HCT116 (cell line): Measurements from ENCODE around the gene GJA9. TPM values are rescaled to one million over a fixed set of nuclear protein-coding genes. Genes with fewer than 3 reads are reported as not detected.

ENCODE experiments used
- ATAC-seq: fragments of 200-7000 bp; cut with Tn5 transposase; 2 replicates; pipeline ENCODE4 v1.9.1; 2020; ENCODE audit warnings: mild to moderate bottlenecking, moderate library complexity
- BruUV-seq: library from RNA; stranded (reverse); fragments of 400-500 nt; replicated peaks from 2 replicates; lab custom pipeline; 2021; lab: Mats Ljungman, UMichigan
- CTCF ChIA-PET: fragments of 300-600 bp; sonication (Branson Sonifier 250); formaldehyde crosslinking; loops from one replicate; lab custom pipeline; 2021; ENCODE audit warnings: antibody characterized with exemption; lab: Charles Lee
- POLR2A ChIA-PET: fragments of 300-600, 350-600 bp; sonication (Branson Sonifier 250); formaldehyde crosslinking; loops from one replicate; lab custom pipeline; 2021; ENCODE audit warnings: antibody characterized with exemption; lab: Charles Lee
- RAD21 ChIA-PET, 2 experiments: fragments of 300-600 bp; sonication (Branson Sonifier 250); formaldehyde crosslinking; loops; one replicate each; lab custom pipeline; 2023; ENCODE audit warnings: low total read pairs in 2 of 2; ENCODE audit not compliant: uncharacterized antibody in 2 of 2, unreplicated experiment in 2 of 2, low non-redundant PET in 1 of 2; lab: Charles Lee
- DNase-seq: peaks from one replicate; pipeline ENCODE4 v3.0.0-alpha.2; 2010; ENCODE audit warnings: low read depth, low spot score
- H2AFZ ChIP-seq: fragments of 200-600 bp; shearing (Covaris generic), sonication (generic); 2 replicates; pipeline ENCODE4 v1.6.1; 2017; ENCODE audit warnings: low read depth, mixed run types, mixed read lengths, antibody characterized with exemption, low read length; ENCODE audit not compliant: poor library complexity, severe bottlenecking
- H3K27ac ChIP-seq: 2 replicates; pipeline ENCODE4 v1.5.1; 2012; ENCODE audit warnings: low read depth, low read length
- H3K27me3 ChIP-seq: fragments of 200-600 bp; sonication (generic); 2 replicates; pipeline ENCODE4 v1.6.1; 2016; ENCODE audit warnings: mixed run types, low read length, mixed read lengths; ENCODE audit not compliant: insufficient read depth
- H3K36me3 ChIP-seq, 2 experiments: fragments of 200-500 bp in 1 of 2; fragments of 200-600 bp in 1 of 2; sonication (Bioruptor generic) in 1 of 2; sonication (generic) in 1 of 2; 2 replicates each; pipeline versions ENCODE4 v1.5.1 to v1.6.1; 2014 to 2016; ENCODE audit warnings: low read length in 2 of 2, inconsistent platforms in 1 of 2, mixed read lengths in 1 of 2, mixed run types in 1 of 2; ENCODE audit not compliant: insufficient read depth in 2 of 2, control insufficient read depth in 1 of 2
- H3K4me1 ChIP-seq, 2 experiments: fragments of 200-600 bp in 1 of 2; sonication (generic) in 1 of 2; 2 replicates each; pipeline versions ENCODE4 v1.5.1 to v1.6.1; 2012 to 2017; ENCODE audit warnings: low read length in 2 of 2, inconsistent platforms in 1 of 2, mild to moderate bottlenecking in 1 of 2, mixed read lengths in 1 of 2, mixed run types in 1 of 2, moderate library complexity in 1 of 2; ENCODE audit not compliant: insufficient read depth in 2 of 2, control insufficient read depth in 1 of 2
- H3K4me2 ChIP-seq: fragments of 200-600 bp; sonication (generic); 2 replicates; pipeline ENCODE4 v1.6.1; 2017; ENCODE audit warnings: mixed run types, low read length, mixed read lengths
- H3K4me3 ChIP-seq, 2 experiments: fragments of 200-600 bp in 1 of 2; sonication (generic) in 1 of 2; replicated peaks in 1 of 2; 2 replicates each; pipeline ENCODE4 v1.5.1; 2011 to 2016; ENCODE audit warnings: low read length in 2 of 2, control low read depth in 1 of 2, low read depth in 1 of 2, mild to moderate bottlenecking in 1 of 2, mixed read lengths in 1 of 2, mixed run types in 1 of 2
- H3K79me2 ChIP-seq: fragments of 200-600 bp; sonication (generic); 2 replicates; pipeline ENCODE4 v1.6.1; 2017; ENCODE audit warnings: mild to moderate bottlenecking, mixed run types, low read length, moderate library complexity, mixed read lengths; ENCODE audit not compliant: insufficient read depth
- H3K9ac ChIP-seq: fragments of 200-600 bp; sonication (generic); 2 replicates; pipeline ENCODE4 v1.6.1; 2016; ENCODE audit warnings: low read length, mixed read lengths
- H3K9me2 ChIP-seq: fragments of 200-600 bp; sonication (generic), shearing (Covaris generic); 2 replicates; pipeline ENCODE4 v1.6.1; 2017; ENCODE audit warnings: mixed run types, mild to moderate bottlenecking, moderate library complexity; ENCODE audit not compliant: insufficient read depth
- H3K9me3 ChIP-seq, 2 experiments: fragments of 200-500 bp in 1 of 2; fragments of 200-600 bp in 1 of 2; sonication (Bioruptor generic) in 1 of 2; sonication (generic) in 1 of 2; 2 replicates each; pipeline ENCODE4 v1.6.1; 2014 to 2017; ENCODE audit warnings: low read length in 2 of 2, mixed read lengths in 2 of 2, inconsistent platforms in 1 of 2, low read depth in 1 of 2, mild to moderate bottlenecking in 1 of 2, mixed run types in 1 of 2, moderate library complexity in 1 of 2; ENCODE audit not compliant: control insufficient read depth in 1 of 2, insufficient read depth in 1 of 2
- H4K20me1 ChIP-seq: fragments of 200-600 bp; sonication (generic), shearing (Covaris generic); 2 replicates; pipeline ENCODE4 v1.6.1; 2017; ENCODE audit warnings: mixed run types, mild to moderate bottlenecking, moderate library complexity; ENCODE audit not compliant: insufficient read depth
- CBX3 ChIP-seq: IDR thresholded peaks from 2 replicates; pipeline ENCODE4 v1.6.1; 2012; ENCODE audit warnings: low read depth
- CEBPB ChIP-seq: IDR thresholded peaks from 2 replicates; pipeline ENCODE4 v1.6.1; 2012; ENCODE audit warnings: low read depth
- EGR1 ChIP-seq: IDR thresholded peaks from 2 replicates; pipeline ENCODE4 v1.6.1; 2012; ENCODE audit warnings: low read depth
- ELF1 ChIP-seq: IDR thresholded peaks from 2 replicates; pipeline ENCODE4 v1.6.1; 2012; ENCODE audit warnings: low read depth, borderline replicate concordance
- FOSL1 ChIP-seq: IDR thresholded peaks from 2 replicates; pipeline ENCODE4 v1.6.1; 2012; ENCODE audit warnings: low read depth
- JUND ChIP-seq: IDR thresholded peaks from 2 replicates; pipeline ENCODE4 v1.6.1; 2012
- POLR2A ChIP-seq: IDR thresholded peaks from 2 replicates; pipeline ENCODE4 v1.7.0; 2011; ENCODE audit warnings: borderline replicate concordance; ENCODE audit not compliant: insufficient read depth, insufficient read length; ENCODE audit errors: extremely low read depth
- RAD21 ChIP-seq: IDR thresholded peaks from 2 replicates; pipeline ENCODE4 v1.6.1; 2012; ENCODE audit warnings: low read depth, mild to moderate bottlenecking
- SP1 ChIP-seq: IDR thresholded peaks from 2 replicates; pipeline ENCODE4 v1.6.1; 2012; ENCODE audit warnings: low read depth
- SRF ChIP-seq: IDR thresholded peaks from 2 replicates; pipeline ENCODE4 v1.6.1; 2012; ENCODE audit warnings: low read depth
- YY1 ChIP-seq: IDR thresholded peaks from 2 replicates; pipeline ENCODE4 v1.6.1; 2011; ENCODE audit warnings: low read length, low read depth, moderate library complexity, mild to moderate bottlenecking; ENCODE audit not compliant: insufficient replicate concordance; ENCODE audit errors: extremely low read depth
- ZBTB33 ChIP-seq: IDR thresholded peaks from 2 replicates; pipeline ENCODE4 v1.6.1; 2011; ENCODE audit warnings: mild to moderate bottlenecking, low read length, moderate library complexity; ENCODE audit not compliant: insufficient replicate concordance; ENCODE audit errors: extremely low read depth
- intact Hi-C: fragments of 100-400 bp; cut with micrococcal nuclease; formaldehyde crosslinking; loops from 2 replicates; pipeline ENCODE4 v1.10.0; 2022
- total RNA-seq: library from RNA; stranded (reverse); gene quantifications from one replicate; pipeline ENCODE4 v1.2.1, GENCODE V29; 2021; ENCODE audit not compliant: unreplicated experiment
- TF ChIP-seq, protein P1 (sequence below), 3 experiments: fragments of 200-600 bp in 1 of 3; sonication (generic) in 1 of 3; IDR thresholded peaks in 2 of 3; conservative IDR thresholded peaks in 1 of 3; 2 replicates each; pipeline ENCODE4 v1.5.1; 2012 to 2017; ENCODE audit warnings: low read depth in 2 of 3, low read length in 2 of 3, antibody characterized with exemption in 1 of 3, borderline replicate concordance in 1 of 3, control low read depth in 1 of 3, mild to moderate bottlenecking in 1 of 3, mixed read lengths in 1 of 3, mixed run types in 1 of 3, moderate library complexity in 1 of 3; ENCODE audit not compliant: insufficient read depth in 1 of 3
- TF ChIP-seq, protein P2 (sequence below): IDR thresholded peaks from 2 replicates; pipeline ENCODE4 v1.6.1; 2012; ENCODE audit warnings: low read depth
- TF ChIP-seq, protein P3 (sequence below): IDR thresholded peaks from 2 replicates; pipeline ENCODE4 v1.6.1; 2012

The GJA9 gene
- total RNA-seq, 1 experiment from 2014 or later, result not detected

DNA sequence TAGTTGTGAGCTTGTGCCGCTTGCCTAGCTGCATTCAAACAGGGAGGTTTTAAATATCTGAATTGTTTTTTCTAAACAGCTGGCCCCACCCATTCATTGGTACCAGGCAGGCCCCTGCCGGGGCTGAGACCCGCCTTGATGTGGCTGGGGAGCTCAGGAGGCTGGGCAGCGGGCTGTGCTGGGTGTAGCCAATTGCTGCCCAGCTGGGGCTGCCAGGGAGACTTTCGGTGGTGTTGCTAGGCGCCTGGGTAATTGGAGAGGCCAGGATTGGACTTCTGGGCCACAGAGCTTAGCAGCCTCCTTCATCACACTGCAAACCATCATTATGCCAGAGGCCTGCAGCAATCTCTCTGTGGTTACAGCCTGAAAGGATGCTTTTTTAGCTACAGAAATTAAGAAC is 48.1 kb upstream of the GJA9 start:
- Histone ChIP-seq H3K27me3 (no peaks in the 10 kb centered on the region), H3K4me1 (no peaks in the 10 kb centered on the region), H3K27ac (no peak overlapping the region), H3K79me2 (no peaks in the 10 kb centered on the region), H3K36me3 (no peaks in the 10 kb centered on the region), H3K4me2 (no peak overlapping the region), H4K20me1 (no peaks in the 10 kb centered on the region), H2AFZ (no peak overlapping the region), H3K9ac (no peak overlapping the region), H3K4me3 (no peak overlapping the region), H3K9me2 (no peaks in the 10 kb centered on the region), H3K9me3 (no peaks in the 10 kb centered on the region)
- ChIA-PET POLR2A (no interaction called here), RAD21 (no interaction called here), CTCF (no interaction called here)
- ATAC-seq (no peak), DNase-seq (no peak)
- no TSS peak for BruUV-seq
- TF ChIP-seq SRF, result no peak
- TF ChIP-seq EGR1, result no peak
- intact Hi-C loops, result no loop called here

DNA sequence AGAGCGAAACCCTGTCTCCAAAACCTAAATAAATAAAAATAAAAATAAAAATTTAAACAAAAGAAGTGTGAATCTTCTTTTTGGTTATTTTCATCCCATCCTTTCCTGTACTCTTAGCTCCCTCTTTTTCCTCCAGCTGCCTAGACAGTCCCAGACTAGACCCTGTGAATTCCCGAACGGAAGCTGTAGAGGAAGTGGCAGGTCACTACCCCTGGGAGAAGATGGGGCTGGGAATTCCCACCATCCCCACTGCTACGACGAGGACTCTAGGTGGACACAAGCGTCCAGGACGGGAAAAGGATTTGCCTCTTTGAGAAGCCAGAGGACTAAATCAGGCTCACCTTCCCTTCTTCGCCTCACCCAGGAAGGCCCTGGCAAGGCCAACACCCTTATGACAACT is 47.7 kb upstream of the GJA9 start:
- Histone ChIP-seq H3K9me2 (no peaks in the 10 kb centered on the region), H3K4me2 (no peak overlapping the region), H3K9ac (no peak overlapping the region), H3K9me3 (no peaks in the 10 kb centered on the region), H3K27me3 (no peaks in the 10 kb centered on the region), H3K27ac (no peak overlapping the region), H3K4me1 (no peaks in the 10 kb centered on the region), H3K79me2 (no peaks in the 10 kb centered on the region), H4K20me1 (no peaks in the 10 kb centered on the region), H2AFZ (no peak overlapping the region), H3K36me3 (no peaks in the 10 kb centered on the region), H3K4me3 (no peak overlapping the region)
- CTCF ChIA-PET, result no interaction called here
- DNase-seq (no peak), ATAC-seq (no peak)
- RAD21 ChIA-PET, result no interaction called here
- intact Hi-C loops, result no loop called here
- BruUV-seq, result no TSS peak
- POLR2A ChIA-PET, result no interaction called here
- no peak for TF ChIP-seq RAD21
- TF ChIP-seq SP1, result no peak
- TF ChIP-seq, protein P1, sequence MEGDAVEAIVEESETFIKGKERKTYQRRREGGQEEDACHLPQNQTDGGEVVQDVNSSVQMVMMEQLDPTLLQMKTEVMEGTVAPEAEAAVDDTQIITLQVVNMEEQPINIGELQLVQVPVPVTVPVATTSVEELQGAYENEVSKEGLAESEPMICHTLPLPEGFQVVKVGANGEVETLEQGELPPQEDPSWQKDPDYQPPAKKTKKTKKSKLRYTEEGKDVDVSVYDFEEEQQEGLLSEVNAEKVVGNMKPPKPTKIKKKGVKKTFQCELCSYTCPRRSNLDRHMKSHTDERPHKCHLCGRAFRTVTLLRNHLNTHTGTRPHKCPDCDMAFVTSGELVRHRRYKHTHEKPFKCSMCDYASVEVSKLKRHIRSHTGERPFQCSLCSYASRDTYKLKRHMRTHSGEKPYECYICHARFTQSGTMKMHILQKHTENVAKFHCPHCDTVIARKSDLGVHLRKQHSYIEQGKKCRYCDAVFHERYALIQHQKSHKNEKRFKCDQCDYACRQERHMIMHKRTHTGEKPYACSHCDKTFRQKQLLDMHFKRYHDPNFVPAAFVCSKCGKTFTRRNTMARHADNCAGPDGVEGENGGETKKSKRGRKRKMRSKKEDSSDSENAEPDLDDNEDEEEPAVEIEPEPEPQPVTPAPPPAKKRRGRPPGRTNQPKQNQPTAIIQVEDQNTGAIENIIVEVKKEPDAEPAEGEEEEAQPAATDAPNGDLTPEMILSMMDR (IDR thresholded peaks at IDR 0.05 in 2 of 3, conservative IDR thresholded peaks at IDR 0.05 in 1 of 3; ENCODE audit: borderline replicate concordance in 1 of 3, insufficient read depth in 1 of 3, low read depth in 2 of 3, low read length in 2 of 3), result no peak
- no peak for TF ChIP-seq CEBPB
- no peak for TF ChIP-seq CBX3
- TF ChIP-seq YY1, result no peak
- no peak for TF ChIP-seq ZBTB33
- TF ChIP-seq POLR2A, result no peak
- TF ChIP-seq, protein P2, sequence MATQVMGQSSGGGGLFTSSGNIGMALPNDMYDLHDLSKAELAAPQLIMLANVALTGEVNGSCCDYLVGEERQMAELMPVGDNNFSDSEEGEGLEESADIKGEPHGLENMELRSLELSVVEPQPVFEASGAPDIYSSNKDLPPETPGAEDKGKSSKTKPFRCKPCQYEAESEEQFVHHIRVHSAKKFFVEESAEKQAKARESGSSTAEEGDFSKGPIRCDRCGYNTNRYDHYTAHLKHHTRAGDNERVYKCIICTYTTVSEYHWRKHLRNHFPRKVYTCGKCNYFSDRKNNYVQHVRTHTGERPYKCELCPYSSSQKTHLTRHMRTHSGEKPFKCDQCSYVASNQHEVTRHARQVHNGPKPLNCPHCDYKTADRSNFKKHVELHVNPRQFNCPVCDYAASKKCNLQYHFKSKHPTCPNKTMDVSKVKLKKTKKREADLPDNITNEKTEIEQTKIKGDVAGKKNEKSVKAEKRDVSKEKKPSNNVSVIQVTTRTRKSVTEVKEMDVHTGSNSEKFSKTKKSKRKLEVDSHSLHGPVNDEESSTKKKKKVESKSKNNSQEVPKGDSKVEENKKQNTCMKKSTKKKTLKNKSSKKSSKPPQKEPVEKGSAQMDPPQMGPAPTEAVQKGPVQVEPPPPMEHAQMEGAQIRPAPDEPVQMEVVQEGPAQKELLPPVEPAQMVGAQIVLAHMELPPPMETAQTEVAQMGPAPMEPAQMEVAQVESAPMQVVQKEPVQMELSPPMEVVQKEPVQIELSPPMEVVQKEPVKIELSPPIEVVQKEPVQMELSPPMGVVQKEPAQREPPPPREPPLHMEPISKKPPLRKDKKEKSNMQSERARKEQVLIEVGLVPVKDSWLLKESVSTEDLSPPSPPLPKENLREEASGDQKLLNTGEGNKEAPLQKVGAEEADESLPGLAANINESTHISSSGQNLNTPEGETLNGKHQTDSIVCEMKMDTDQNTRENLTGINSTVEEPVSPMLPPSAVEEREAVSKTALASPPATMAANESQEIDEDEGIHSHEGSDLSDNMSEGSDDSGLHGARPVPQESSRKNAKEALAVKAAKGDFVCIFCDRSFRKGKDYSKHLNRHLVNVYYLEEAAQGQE, result no peak
- TF ChIP-seq, protein P3, sequence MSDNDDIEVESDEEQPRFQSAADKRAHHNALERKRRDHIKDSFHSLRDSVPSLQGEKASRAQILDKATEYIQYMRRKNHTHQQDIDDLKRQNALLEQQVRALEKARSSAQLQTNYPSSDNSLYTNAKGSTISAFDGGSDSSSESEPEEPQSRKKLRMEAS, result no peak
- TF ChIP-seq FOSL1, result no peak
- TF ChIP-seq ELF1, result no peak
- TF ChIP-seq JUND, result no peak
